Mucosa of descending colon (tissue), 3 donors: ENCODE data around the gene PLOD3. TPM values are rescaled to one million over a fixed set of nuclear protein-coding genes. Genes with fewer than 3 reads are reported as not detected.

ENCODE experiments used
- ATAC-seq: fragments of 200-7000 bp; cut with Tn5 transposase; one replicate; pipeline ENCODE4 v1.9.1; 2020; ENCODE audit warnings: mild to moderate bottlenecking, moderate library complexity
- DNase-seq, 3 donors: peaks; one replicate each; pipeline ENCODE4 v3.0.0-alpha.2; 2020
- H3K36me3 ChIP-seq: fragments of 200-600 bp; one replicate; pipeline ENCODE4 v1.8.0; 2021; ENCODE audit warnings: low read depth, mild to moderate bottlenecking
- H3K4me1 ChIP-seq: fragments of 200-600 bp; one replicate; pipeline ENCODE4 v1.8.0; 2021; ENCODE audit warnings: low read depth, mild to moderate bottlenecking
- H3K4me3 ChIP-seq: fragments of 200-600 bp; one replicate; pipeline ENCODE4 v1.8.0; 2021; ENCODE audit warnings: mild to moderate bottlenecking
- H3K9me3 ChIP-seq: fragments of 200-600 bp; one replicate; pipeline ENCODE4 v1.8.0; 2021; ENCODE audit warnings: mild to moderate bottlenecking
- CTCF ChIP-seq: fragments of 200-600 bp; IDR thresholded peaks from one replicate; pipeline ENCODE4 v1.8.0; 2022; ENCODE audit warnings: antibody characterized with exemption, mild to moderate bottlenecking
- intact Hi-C, 2 donors: fragments of 100-400 bp; cut with DNase I in 1 of 2; cut with micrococcal nuclease in 1 of 2; formaldehyde crosslinking; loops; one replicate each; pipeline versions ENCODE4 v1.11.0 to v1.11.1; 2022; cut with DNase I, micrococcal nuclease
- total RNA-seq, 3 donors: library from RNA; stranded (reverse); fragmentation: NEBNext Ultra II Directional in 2 of 3; extraction: Animal tissue kit (Norgen Biotek cat#: 25700) in 2 of 3; gene quantifications; one replicate each; pipeline versions ENCODE4 v1.2.1 to v1.2.4, GENCODE V29; 2021 to 2023
- donor health status: DM: no; HTN: no; CAD: no; lungs with moderate emphysema.
- donor health status: DM: no; HTN: no; CAD: no.
- donor health status: DM: no; HTN: yes; CAD: no.

Gene PLOD3
- total RNA-seq, 3 donors from 2014 or later: 72.9 to 91.8 (median 87.2) TPM

- intact Hi-C loops: no loop called here
- no peak overlapping the region for H3K4me3 ChIP-seq
Observed at GRCh38 chr7:101197991-101198390, 19.4 kb downstream of the PLOD3 start.

GRCh38 chr7:101195884-101196283 lies 21.5 kb downstream of the PLOD3 start:
- Histone ChIP-seq H3K36me3 (no peaks in the 10 kb centered on the region), H3K4me1 (peaks cover 3% of the 10 kb centered on the region), H3K4me3 (no peak overlapping the region), H3K9me3 (no peaks in the 10 kb centered on the region)
- TF ChIP-seq CTCF: no peak
- intact Hi-C loops: no loop called here
- no peak for DNase-seq
- ATAC-seq: no peak

More at GRCh38 chr7:101197991-101198390, 19.4 kb downstream of the PLOD3 start:
- peaks cover 9% of the 10 kb centered on the region for H3K4me1 ChIP-seq
- no peak for TF ChIP-seq CTCF
- ATAC-seq (no peak), DNase-seq (no peak)
- H3K9me3 ChIP-seq: no peaks in the 10 kb centered on the region
- no peaks in the 10 kb centered on the region for H3K36me3 ChIP-seq

- intact Hi-C loops: no loop called here
- H3K9me3 ChIP-seq: no peaks in the 10 kb centered on the region
Observed at GRCh38 chr7:101189109-101189508, 28.3 kb downstream of the PLOD3 start.

GRCh38 chr7:101186844-101187428 lies 30.4 kb downstream of the PLOD3 start:
- intact Hi-C loops: no loop called here
- H3K36me3 ChIP-seq: no peaks in the 10 kb centered on the region
- ATAC-seq: no peak

More at GRCh38 chr7:101189109-101189508, 28.3 kb downstream of the PLOD3 start:
- Histone ChIP-seq H3K4me3 (no peak overlapping the region), H3K4me1 (peaks cover 7% of the 10 kb centered on the region), H3K36me3 (no peaks in the 10 kb centered on the region)
- TF ChIP-seq CTCF: no peak
- DNase-seq (no peak), ATAC-seq (no peak)

GRCh38 chr7:101186194-101186593 lies 31.2 kb downstream of the PLOD3 start:
- no peak for ATAC-seq
- Histone ChIP-seq H3K4me3 (no peak overlapping the region), H3K9me3 (no peaks in the 10 kb centered on the region), H3K36me3 (no peaks in the 10 kb centered on the region), H3K4me1 (peaks cover 4% of the 10 kb centered on the region)
- intact Hi-C loops: no loop called here
- no peak for TF ChIP-seq CTCF
- DNase-seq: no peak

More at GRCh38 chr7:101186844-101187428, 30.4 kb downstream of the PLOD3 start:
- Histone ChIP-seq H3K9me3 (no peaks in the 10 kb centered on the region), H3K4me3 (no peak overlapping the region), H3K4me1 (peaks cover 4% of the 10 kb centered on the region)
- TF ChIP-seq CTCF: no peak
- no peak for DNase-seq
